RKO (cell line): ENCODE results near the gene ZKSCAN5.

Experiments used
- DNase-seq: peaks from one replicate; pipeline ENCODE4 v3.0.0-alpha.2; 2016; ENCODE audit warnings: low spot score

The ZKSCAN5 gene

DNA sequence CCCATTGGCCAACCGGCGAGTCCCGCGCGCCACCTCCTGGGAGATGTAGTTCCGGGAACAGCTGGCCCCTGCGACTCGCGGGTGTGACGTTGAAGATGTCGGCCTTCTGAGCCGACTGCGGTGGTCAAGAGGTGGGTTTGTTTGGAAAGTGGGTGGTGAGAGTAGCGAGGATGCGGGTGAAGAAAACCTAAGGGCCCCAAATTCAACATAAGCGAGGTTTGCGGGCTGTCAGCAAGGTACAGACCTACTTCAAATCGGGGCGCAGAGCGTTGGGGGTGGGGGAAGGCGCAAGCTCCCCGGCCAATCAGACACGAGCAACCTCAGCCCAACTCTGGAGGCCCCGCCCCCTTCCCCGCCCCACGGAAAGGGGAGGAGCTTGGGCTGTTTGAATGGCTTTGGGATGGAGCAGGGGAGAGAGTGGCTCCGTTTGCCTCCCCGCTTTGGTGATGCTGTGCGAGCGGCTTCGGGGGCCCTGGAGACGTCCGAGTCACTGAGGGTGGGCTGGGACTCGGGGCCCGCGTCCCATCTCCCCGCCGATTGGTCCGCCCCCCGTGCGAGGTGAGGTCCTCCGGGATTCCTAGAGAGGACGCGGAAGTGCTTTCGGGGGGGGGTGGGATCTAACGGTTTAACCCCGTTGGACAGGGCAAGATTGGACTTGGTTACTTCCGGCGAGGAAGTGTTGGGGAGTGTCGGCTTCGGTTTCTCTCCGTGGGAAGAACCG is at the start of gene ZKSCAN5:
ZKSCAN5 (plus strand) TSS at position 60 of the 721 bp plus-strand sequence. CDS start 1,383 bp downstream, outside the sequence.
- peak; percentile 99 for DNase-seq

DNA sequence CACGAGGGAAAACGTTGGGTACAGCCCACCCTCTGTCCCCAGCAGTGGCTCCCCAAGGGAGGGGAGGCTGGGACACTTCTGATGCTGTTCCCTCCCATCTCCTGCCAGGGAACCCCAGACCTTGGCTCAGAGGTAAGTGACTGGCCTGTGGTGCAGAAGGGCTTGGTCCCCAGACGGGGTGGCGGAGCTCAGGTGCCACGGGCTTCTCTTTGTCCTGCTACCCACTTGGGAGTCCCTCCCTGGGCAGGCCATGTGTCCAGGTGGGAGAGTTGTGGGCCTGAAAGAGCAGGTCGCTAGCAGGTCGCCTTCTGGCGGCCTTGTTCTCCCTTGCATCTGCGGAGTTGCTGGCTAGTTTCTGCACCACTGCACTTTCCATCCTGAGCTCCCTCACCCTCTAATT is 48.6 kb upstream of the ZKSCAN5 start:
- no peak for DNase-seq

- no peak for DNase-seq
Observed at GRCh38 chr7:99456288-99456687, 48.2 kb upstream of the ZKSCAN5 start.

- no peak for DNase-seq
Observed at GRCh38 chr7:99457050-99457649, 47.3 kb upstream of the ZKSCAN5 start.

GRCh38 chr7:99457650-99458493 is 46.6 kb upstream of the ZKSCAN5 start:
- no peak for DNase-seq

DNA sequence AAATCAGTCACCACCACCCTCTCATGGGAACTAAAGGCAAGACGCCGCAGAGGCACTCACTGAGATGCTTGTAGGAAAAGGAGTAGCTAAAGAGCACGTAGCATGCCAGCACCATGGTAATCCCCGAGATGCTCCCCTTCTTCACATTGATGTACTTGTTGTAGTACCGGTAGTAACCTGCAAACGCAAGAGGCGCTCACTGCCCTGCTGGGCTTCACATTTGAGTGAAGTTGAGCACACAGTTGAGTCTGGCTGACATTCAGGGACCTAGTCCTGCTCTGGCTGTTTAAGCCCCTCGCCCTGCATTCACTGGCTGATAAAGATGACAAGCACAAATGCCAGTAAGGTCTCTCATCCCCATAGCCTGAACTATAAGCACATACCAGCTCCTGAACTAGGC is 45.4 kb upstream of the ZKSCAN5 start:
- peak; percentile 71 for DNase-seq

GRCh38 chr7:99460651-99461050 is 43.8 kb upstream of the ZKSCAN5 start:
- no peak for DNase-seq

DNA sequence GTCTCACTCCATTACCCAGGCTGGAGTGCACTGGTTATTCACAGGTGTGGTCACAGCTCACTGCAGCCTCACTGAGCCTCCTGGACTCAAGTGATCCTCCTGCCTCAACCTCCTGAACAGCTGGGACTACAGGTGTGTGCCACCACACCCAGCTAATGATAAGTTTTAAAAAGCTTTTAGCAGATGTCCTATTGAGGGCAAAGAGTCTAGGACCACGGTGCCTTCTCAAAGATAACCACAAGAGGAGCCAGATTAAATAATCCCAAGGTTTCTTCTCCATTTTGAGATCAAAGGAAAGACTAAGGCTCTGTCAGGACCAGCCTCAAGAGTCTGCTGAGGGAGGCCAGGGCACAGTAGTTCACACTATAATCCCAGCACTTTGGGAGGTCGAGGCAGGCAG is 43.2 kb upstream of the ZKSCAN5 start:
- DNase-seq: peak; percentile 61

- DNase-seq: peak; percentile 56
Observed at GRCh38 chr7:99465421-99465768, 39.1 kb upstream of the ZKSCAN5 start.

DNA sequence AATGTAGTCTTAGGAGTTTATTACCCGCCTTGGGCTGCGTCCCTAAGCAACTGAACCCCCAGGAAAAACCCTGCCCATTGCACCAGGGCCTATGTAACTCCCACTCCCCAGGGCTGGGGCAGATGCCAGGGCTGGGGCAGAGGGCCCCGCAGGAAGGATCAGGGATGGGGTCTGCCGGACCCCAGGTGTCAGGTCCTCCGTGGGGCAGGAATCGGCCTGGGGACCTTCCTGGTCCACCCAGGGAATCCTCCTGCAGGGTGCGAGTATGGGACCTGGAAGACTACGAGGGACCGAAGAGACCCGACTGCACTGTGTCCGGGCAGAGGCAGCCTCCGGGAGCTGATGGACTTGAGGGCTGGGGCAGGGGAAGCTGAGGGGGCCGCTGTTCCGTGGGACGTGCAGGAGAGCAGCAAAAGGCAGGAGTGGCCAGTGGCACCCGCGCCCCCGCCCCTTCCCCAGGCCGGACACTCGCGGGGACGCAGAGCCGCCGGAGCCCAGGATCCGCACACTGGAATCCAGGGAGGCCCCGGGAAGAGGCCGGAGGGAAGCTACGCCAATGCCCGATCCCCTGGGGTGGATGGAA is 36.0 kb upstream of the ZKSCAN5 start:
- no peak for DNase-seq

DNA sequence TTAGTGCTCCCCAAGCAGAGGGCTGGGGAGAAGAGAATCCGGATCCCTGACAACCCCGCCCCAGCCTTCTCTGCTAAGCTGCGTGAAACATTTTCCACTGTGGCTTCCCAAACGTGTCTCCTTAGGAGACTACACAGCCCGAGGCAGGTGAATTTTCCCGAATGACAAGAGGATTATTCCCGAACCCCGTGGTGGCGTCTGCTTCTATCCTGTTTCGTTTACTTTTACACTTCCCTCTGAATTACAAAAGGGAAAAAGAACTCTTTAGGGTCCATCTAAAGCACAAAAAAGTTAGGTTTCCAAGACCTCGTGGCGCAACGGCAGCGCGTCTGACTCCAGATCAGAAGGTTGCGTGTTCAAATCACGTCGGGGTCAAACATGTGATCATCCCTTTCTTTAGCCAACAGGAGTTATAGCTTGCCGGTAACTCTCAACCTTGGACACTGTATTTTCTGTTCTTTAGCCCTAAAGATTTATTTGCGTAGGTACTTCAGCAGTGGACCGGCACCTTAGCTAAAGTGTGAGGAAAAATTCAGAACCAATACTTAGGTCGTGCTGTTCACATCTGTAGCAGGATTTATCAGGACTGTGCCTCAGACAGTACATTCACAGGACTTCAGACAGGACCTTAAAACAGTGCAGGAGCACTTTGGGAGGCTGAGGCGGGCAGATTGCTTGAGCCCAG is 34.9 kb upstream of the ZKSCAN5 start:
- no peak for DNase-seq

DNA sequence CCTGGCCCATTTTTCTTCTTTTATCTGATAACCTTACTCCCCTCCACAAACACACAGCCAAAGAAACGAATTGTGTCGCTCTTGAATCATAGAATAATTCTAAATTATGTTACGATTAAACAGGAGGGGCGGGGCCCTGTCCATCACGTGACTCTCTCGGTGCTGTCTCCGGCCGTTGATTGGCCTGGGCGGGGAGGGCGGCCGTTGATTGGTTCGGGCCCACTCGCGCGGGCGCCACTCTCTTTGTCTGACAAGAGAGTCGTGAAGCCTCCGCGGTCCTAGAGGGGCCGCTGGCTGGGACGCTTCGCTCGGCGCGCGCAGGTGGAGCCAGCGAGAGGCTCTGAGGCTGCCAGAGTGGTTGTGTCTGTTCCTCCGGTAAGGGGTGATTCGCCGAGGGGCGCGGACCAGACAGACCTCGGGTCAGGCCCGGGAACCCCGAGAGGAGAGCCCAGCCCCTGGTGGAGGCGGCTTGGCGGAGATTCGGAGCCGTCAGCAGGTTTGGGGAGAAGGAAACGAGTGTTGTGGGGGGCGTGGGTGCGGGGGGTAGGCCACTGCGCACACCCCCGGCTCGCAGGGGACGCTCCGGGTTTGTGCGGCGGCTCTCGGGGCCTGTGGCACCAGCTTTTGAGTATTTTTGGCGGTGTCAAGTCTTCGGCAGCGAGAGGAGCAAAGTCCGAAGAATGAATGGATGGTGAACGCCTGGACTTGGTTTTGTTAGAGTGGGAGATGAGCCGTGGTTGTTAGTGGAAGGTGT is 31.7 kb upstream of the ZKSCAN5 start, which contains the start of gene ZNF789:
ZNF789 (plus strand) TSS at position 330 of the 754 bp plus-strand sequence. CDS start 3,567 bp downstream, outside the sequence.
- peak; percentile 99 for DNase-seq

- peak; percentile 94 for DNase-seq
Observed at GRCh38 chr7:99473315-99473596, 31.2 kb upstream of the ZKSCAN5 start.

GRCh38 chr7:99476107-99476506 is 28.4 kb upstream of the ZKSCAN5 start:
- no peak for DNase-seq

DNA sequence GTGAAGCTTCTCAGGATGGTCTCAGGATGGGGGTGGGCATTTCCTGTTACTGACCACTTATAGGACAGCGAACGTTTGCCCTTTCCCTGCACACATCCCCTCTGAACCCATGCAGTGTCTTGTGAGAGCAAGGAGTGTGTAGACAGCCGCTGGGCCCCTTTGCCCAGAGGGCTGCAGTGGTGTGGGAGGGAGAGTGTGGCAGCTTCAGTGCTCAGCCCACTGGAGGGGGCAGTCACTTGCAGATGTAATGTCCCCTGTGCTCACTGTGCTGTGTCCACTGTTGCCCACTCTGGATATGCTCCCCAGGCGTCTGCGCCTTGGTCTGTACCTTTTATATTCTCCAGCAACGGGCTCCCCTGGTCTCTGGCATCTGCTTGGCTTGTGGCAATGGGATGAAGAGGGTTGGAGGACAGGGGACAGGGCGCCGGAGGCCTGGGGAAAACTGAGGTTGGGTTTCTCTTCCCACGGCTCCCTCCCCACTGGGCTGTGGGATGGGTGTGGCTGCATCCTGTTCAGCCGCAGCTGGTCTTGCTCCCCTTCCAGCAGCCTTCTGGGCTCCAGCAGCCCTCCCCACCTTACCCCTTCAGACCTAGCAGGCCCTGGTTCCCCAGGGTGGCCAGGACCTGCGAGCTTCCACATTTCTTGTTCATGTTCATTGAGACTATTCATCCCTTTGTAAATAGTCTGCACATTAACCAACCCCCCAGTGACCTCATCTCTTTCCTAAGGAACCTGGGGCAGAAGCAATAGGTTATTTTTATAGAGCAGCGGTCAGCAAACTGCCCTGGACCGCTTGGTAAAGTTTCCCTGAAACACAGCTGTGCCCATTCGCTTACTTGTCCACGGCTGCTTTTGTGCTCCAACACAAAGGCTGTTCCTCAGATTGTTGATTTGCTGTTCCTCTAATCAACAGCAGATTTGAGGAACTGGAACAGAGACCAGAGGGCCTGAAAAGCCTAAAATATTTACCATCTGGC is 25.7 kb upstream of the ZKSCAN5 start:
- no peak for DNase-seq

- DNase-seq: no peak
Observed at GRCh38 chr7:99485094-99485493, 19.4 kb upstream of the ZKSCAN5 start.

- DNase-seq: peak; percentile 43
Observed at GRCh38 chr7:99489235-99489634, 15.2 kb upstream of the ZKSCAN5 start.

DNA sequence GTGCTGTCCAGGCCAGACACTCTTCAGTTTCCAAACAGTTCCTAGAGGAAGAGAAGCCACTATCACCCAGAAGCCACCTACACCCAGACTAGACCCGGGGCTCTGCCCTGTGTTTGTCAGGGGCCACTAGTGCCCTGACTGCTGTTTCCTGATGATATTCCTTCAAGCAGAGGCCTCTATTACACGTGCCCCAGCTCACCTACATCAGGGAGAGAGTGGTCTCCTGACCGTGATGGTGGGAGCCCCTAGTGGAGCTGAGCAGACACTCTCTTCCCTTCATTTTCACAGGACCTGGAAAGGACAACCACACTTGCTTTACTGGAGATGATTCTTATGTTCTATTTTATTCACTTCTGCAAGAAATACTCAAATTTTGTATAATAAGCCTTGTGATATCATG is 13.6 kb upstream of the ZKSCAN5 start:
- DNase-seq: no peak

DNA sequence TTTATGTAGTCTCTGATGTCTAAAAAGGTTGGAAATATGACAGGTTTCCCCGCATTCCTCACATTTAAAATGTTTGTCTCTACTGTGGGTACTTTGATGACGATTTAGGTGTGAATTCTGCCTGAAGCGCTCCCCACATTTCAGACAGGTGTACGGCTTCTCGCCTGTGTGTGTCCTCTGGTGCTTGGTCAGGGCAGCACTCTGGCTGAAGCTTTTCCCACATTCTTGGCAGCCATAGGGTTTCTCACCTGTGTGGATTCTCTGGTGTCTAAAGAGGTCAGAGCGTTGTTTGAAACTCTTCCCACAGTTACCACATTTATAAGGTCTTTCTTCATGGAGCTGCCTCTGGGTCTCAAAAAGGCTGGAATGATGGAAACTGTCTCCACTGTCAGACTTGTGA is 10.6 kb upstream of the ZKSCAN5 start:
- no peak for DNase-seq
